Effector memory CD8-positive, alpha-beta T cell (primary cell): ENCODE results near the gene GRPEL2.
A peak's percentile ranks its signal among the peaks of the same experiment; 100 is the strongest.

ENCODE experiments used
- ATAC-seq: fragments of 150-1000 bp; cut with Tn5 transposase; replicated peaks from 2 replicates; pipeline ENCODE4 v1.10.0; 2021; ENCODE audit warnings: mild to moderate bottlenecking, moderate library complexity
- DNase-seq, 3 experiments: peaks; one replicate each; pipeline ENCODE4 v3.0.0; 2021
- H3K27ac Mint-ChIP-seq, 2 donors: one replicate each; pipeline ENCODE4 v1.8.0; 2022; ENCODE audit warnings: mild to moderate bottlenecking in 2 of 2, mixed read lengths in 2 of 2, moderate library complexity in 2 of 2
- H3K27me3 Mint-ChIP-seq, 2 donors: one replicate each; pipeline ENCODE4 v1.8.0; 2022; ENCODE audit warnings: mixed read lengths in 2 of 2
- H3K36me3 Mint-ChIP-seq: one replicate; pipeline ENCODE4 v1.8.0; 2022; ENCODE audit warnings: mild to moderate bottlenecking, moderate library complexity, mixed read lengths; ENCODE audit not compliant: insufficient read depth
- H3K4me1 Mint-ChIP-seq, 2 donors: one replicate each; pipeline ENCODE4 v1.8.0; 2022; ENCODE audit warnings: low read depth in 2 of 2, mixed read lengths in 2 of 2
- H3K4me3 Mint-ChIP-seq, 2 donors: one replicate each; pipeline ENCODE4 v1.8.0; 2022; ENCODE audit warnings: mild to moderate bottlenecking in 2 of 2, mixed read lengths in 2 of 2, moderate library complexity in 2 of 2
- H3K9me3 Mint-ChIP-seq, 2 donors: one replicate each; pipeline ENCODE4 v1.8.0; 2022; ENCODE audit warnings: mixed read lengths in 2 of 2
- total RNA-seq, 9 experiments: gene quantifications; one replicate each; lab custom pipeline; 2026; lab: John Stamatoyannopoulos, UW

Gene GRPEL2
- total RNA-seq: 6.7 to 82.6 (median 54.3) reads per million in 9 experiments

GRCh38 chr5:149345147-149345891, at the start of gene GRPEL2:
Gene GRPEL2 (plus strand): TSS chr5:149345499. CDS start chr5:149345540, 41 bp downstream.
- Mint-ChIP-seq H3K27ac (peak within 1 kb of the TSS; percentile 94 to 97), H3K4me1 (peaks cover 41 to 48% of the 10 kb centered on the region in 2 donors), H3K9me3 (peaks cover 2 to 7% of the 10 kb centered on the region in 2 donors), H3K4me3 (peak within 1 kb of the TSS; percentile 91 to 92), H3K27me3 (no peaks in the 10 kb centered on the region), H3K36me3 (peaks cover 34% of the 10 kb centered on the region)
- DNase-seq (peak; percentile 69 to 73 (median 70)), ATAC-seq (peak; percentile 69)

DNA sequence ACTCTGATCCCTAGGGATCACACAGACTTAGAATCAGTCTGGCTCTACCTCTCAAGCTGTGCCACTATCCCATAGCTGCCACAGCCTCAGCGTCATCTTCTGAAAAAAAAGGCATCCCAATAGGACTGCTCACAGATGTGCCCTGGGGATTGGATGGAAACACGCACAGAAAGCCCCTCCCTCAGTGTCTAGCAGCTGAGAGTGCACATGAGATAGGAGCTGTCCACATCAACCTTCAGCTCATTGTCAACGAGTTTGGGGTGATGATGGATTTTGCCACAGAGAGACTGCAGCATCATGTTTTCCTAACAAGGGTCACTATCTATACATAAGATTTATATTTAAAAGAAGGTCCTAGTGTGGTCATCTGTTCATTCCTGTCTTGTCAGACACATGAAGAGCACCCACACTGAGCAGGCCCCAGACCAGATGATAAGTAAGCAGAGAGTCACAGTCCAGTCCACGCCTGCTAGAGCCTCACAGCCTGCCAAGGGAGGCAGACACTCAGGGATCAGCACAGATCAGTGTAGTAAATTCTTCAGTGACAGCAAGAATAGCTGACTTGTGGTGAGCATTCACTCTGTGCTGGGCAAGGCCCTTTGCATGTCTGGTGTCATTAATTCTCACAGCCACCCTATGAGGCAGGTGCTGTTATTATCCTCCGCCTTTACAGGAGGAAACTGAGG, 47.8 kb upstream of the GRPEL2 start:
- H3K4me3 Mint-ChIP-seq: no peak overlapping the region
- DNase-seq: no peak
- H3K9me3 Mint-ChIP-seq: no peaks in the 10 kb centered on the region
- no peak for ATAC-seq
- H3K27me3 Mint-ChIP-seq: peaks cover 41 to 84% of the 10 kb centered on the region in 2 donors
- H3K4me1 Mint-ChIP-seq: peaks cover 0 to 2% of the 10 kb centered on the region in 2 donors
- no peaks in the 10 kb centered on the region for H3K36me3 Mint-ChIP-seq
- no peak overlapping the region for H3K27ac Mint-ChIP-seq

- H3K4me1 Mint-ChIP-seq: peaks cover 0 to 2% of the 10 kb centered on the region in 2 donors
- H3K36me3 Mint-ChIP-seq: no peaks in the 10 kb centered on the region
- no peaks in the 10 kb centered on the region for H3K9me3 Mint-ChIP-seq
- H3K27me3 Mint-ChIP-seq: peaks cover 36 to 81% of the 10 kb centered on the region in 2 donors
- DNase-seq (no peak), ATAC-seq (no peak)
- H3K4me3 Mint-ChIP-seq: no peak overlapping the region
- no peak overlapping the region for H3K27ac Mint-ChIP-seq
These were observed 47.1 kb upstream of the GRPEL2 start for GRCh38 chr5:149298163-149298562.

GRCh38 chr5:149298842-149299404, 46.4 kb upstream of the GRPEL2 start:
- no peak for DNase-seq
- ATAC-seq: no peak
- Mint-ChIP-seq H3K27me3 (peaks cover 40 to 82% of the 10 kb centered on the region in 2 donors), H3K27ac (no peak overlapping the region), H3K4me3 (no peak overlapping the region), H3K4me1 (peaks cover 0 to 2% of the 10 kb centered on the region in 2 donors), H3K36me3 (no peaks in the 10 kb centered on the region), H3K9me3 (no peaks in the 10 kb centered on the region)

GRCh38 chr5:149299451-149300054, 45.7 kb upstream of the GRPEL2 start:
- H3K27ac Mint-ChIP-seq: no peak overlapping the region
- no peak overlapping the region for H3K4me3 Mint-ChIP-seq
- H3K36me3 Mint-ChIP-seq: no peaks in the 10 kb centered on the region
- no peak for DNase-seq
- no peaks in the 10 kb centered on the region for H3K9me3 Mint-ChIP-seq
- H3K4me1 Mint-ChIP-seq: peaks cover 0 to 2% of the 10 kb centered on the region in 2 donors
- H3K27me3 Mint-ChIP-seq: peaks cover 40 to 84% of the 10 kb centered on the region in 2 donors
- ATAC-seq: no peak

GRCh38 chr5:149300441-149300840, 44.9 kb upstream of the GRPEL2 start:
- Mint-ChIP-seq H3K4me1 (no peaks in the 10 kb centered on the region), H3K36me3 (no peaks in the 10 kb centered on the region), H3K4me3 (no peak overlapping the region), H3K9me3 (no peaks in the 10 kb centered on the region), H3K27me3 (peaks cover 33 to 77% of the 10 kb centered on the region in 2 donors), H3K27ac (no peak overlapping the region)
- DNase-seq: no peak
- no peak for ATAC-seq

GRCh38 chr5:149301049-149301743, 44.1 kb upstream of the GRPEL2 start:
- no peak for ATAC-seq

DNA sequence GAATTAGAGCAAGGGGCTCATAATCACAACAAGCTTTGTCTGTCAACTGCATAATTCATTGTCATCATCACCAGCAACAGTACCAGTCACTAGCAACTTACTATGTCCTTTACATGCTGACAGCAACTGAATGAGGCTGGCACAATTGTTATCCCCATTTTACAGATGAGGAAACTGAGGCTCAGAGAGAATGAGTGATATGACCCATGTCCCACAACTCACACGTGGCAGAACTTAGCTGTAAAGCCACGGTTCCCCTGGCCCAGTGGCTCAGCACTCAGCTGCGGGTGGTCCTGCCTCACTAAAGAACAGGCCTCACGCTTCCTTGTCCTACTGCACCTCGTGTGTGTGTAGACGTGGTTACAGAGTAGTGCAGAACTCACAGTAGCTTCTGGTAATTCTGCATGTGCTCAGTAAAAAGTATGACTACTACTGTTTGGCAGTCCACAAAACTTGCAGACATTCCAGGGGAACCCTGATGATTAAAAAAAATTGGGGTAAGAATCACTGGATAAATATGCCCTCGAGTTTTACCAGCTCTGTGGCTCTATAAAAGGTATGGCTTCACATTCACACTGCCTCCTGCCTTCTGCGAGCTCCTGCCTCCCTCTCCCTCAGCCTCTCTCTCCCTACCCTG, 43.4 kb upstream of the GRPEL2 start:
- no peak for ATAC-seq
- Mint-ChIP-seq H3K9me3 (no peaks in the 10 kb centered on the region), H3K27me3 (peaks cover 24 to 75% of the 10 kb centered on the region in 2 donors), H3K4me1 (no peaks in the 10 kb centered on the region), H3K27ac (peak overlapping the region in 1 of 2 donors; percentile 20), H3K36me3 (no peaks in the 10 kb centered on the region), H3K4me3 (no peak overlapping the region)
- DNase-seq: no peak

More at GRCh38 chr5:149301049-149301743, 44.1 kb upstream of the GRPEL2 start:
- Mint-ChIP-seq H3K27me3 (peaks cover 30 to 80% of the 10 kb centered on the region in 2 donors), H3K27ac (no peak overlapping the region), H3K4me3 (no peak overlapping the region), H3K36me3 (no peaks in the 10 kb centered on the region), H3K4me1 (no peaks in the 10 kb centered on the region), H3K9me3 (no peaks in the 10 kb centered on the region)
- DNase-seq: no peak

DNA sequence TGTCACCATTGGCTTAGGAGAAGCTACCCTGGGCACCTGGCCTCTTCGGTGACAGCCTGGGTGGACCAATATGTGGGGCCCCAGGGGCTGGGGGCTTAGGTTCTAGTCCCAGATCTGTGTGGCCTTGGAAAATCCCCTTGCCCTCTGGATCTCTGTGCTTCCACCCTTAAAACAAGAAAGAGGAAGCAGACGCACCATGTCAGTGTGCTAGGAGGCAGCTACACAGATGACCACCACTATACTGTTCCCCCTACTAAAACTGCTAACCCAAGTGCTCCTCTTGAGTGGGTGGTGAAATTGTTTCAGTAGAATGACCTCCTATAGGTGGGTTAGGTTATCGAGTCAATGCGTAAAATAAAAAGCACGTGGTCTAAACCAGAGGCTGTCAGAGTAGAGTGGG, 42.7 kb upstream of the GRPEL2 start:
- H3K4me3 Mint-ChIP-seq: no peak overlapping the region
- no peak for ATAC-seq
- H3K27ac Mint-ChIP-seq: peak overlapping the region in 1 of 2 donors; percentile 20
- peaks cover 23 to 70% of the 10 kb centered on the region in 2 donors for H3K27me3 Mint-ChIP-seq
- H3K4me1 Mint-ChIP-seq: no peaks in the 10 kb centered on the region
- DNase-seq: no peak
- H3K36me3 Mint-ChIP-seq: no peaks in the 10 kb centered on the region
- H3K9me3 Mint-ChIP-seq: no peaks in the 10 kb centered on the region

DNA sequence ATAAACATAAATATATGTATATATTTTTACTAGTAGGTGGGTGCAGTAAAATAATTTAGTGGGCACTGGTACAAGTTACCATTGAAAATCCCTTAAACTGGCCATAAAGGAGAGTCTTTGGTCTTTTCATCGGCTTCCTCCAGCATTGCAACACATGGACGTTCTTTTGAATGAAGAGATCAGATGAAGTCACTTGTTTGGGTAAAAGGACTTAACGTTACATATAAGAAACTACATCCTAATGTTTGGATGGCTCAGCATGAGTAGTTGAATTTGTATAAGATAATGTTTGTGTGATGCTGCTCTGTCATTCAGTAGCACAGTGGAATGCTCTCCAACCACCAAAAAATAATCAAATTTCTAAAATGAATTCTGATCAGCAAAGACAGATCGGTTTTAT, 42.1 kb upstream of the GRPEL2 start:
- Mint-ChIP-seq H3K9me3 (no peaks in the 10 kb centered on the region), H3K27ac (no peak overlapping the region), H3K36me3 (no peaks in the 10 kb centered on the region), H3K4me3 (no peak overlapping the region), H3K27me3 (peaks cover 23 to 67% of the 10 kb centered on the region in 2 donors), H3K4me1 (no peaks in the 10 kb centered on the region)
- DNase-seq (no peak), ATAC-seq (no peak)

DNA sequence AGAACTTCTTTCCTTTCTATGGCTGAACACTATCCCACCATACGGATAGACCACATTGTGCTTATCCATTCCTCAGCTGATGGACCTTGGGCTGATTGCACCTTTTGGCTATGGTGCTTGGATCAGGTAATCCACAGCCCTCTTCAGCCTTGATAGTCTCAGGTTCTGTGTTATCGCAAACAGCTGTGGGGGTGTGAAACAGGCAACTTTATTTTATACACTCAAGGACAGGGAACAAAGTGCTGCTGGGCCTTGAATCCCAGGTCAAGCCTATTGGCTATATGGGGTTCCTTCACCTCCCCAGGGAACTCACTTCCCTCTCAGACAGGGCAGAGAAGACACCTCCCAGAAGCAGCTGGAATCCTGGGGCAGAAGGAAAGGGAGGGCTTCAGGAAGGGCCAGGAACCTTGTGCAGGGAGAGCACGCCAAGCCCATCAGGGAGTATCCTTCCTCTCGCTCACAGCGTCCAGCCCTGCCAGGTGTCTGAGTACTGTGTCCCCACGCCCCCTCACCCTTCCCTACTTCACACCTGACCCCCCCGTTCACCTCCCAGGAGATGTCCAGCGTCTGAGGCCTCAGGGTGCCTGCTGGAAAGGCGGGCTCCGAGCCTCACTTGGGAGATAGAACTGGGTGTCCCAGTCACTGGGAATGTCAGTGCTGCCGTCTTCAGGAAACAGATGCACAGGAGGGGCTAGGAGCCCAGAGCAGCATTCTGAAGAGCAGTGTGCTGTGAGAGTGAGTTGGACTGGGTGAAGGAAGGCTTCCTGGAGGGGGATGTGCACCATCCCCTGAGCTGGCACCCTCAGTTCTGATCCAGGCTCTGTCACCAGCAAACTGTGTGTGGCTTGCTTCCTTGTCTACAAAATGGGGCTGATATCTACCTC, 40.9 kb upstream of the GRPEL2 start:
- H3K27me3 Mint-ChIP-seq: peaks cover 16 to 56% of the 10 kb centered on the region in 2 donors
- no peaks in the 10 kb centered on the region for H3K4me1 Mint-ChIP-seq
- H3K4me3 Mint-ChIP-seq: no peak overlapping the region
- no peaks in the 10 kb centered on the region for H3K9me3 Mint-ChIP-seq
- no peak for DNase-seq
- no peaks in the 10 kb centered on the region for H3K36me3 Mint-ChIP-seq
- no peak for ATAC-seq
- no peak overlapping the region for H3K27ac Mint-ChIP-seq

- H3K4me3 Mint-ChIP-seq: no peak overlapping the region
- H3K27me3 Mint-ChIP-seq: peaks cover 11 to 32% of the 10 kb centered on the region in 2 donors
- no peak overlapping the region for H3K27ac Mint-ChIP-seq
- ATAC-seq (no peak), DNase-seq (no peak)
- no peaks in the 10 kb centered on the region for H3K36me3 Mint-ChIP-seq
- H3K4me1 Mint-ChIP-seq: no peaks in the 10 kb centered on the region
- H3K9me3 Mint-ChIP-seq: no peaks in the 10 kb centered on the region
These were observed 35.9 kb upstream of the GRPEL2 start for GRCh38 chr5:149309354-149309753.
